HepG2 (cell line): ENCODE measurements around the gene CA4. TPM values are rescaled to one million over a fixed set of nuclear protein-coding genes. Genes with fewer than 3 reads are reported as not detected.

Source experiments
- DNMT1 ChIP-seq: sonication (generic); formaldehyde crosslinking; IDR thresholded peaks from 2 replicates; pipeline ENCODE4 v1.5.1; 2020; ENCODE audit warnings: mild to moderate bottlenecking, missing genetic modification reagents
- KDM5B ChIP-seq: sonication (generic); formaldehyde crosslinking; IDR thresholded peaks from 2 replicates; pipeline ENCODE4 v1.4.0; 2020; ENCODE audit warnings: missing genetic modification reagents, mild to moderate bottlenecking, borderline replicate concordance
- NR2F6 ChIP-seq, 2 experiments: IDR thresholded peaks; 2 replicates each; pipeline ENCODE4 v1.6.1; 2016; ENCODE audit warnings: antibody characterized with exemption in 1 of 2, mild to moderate bottlenecking in 1 of 2
- PLRG1 ChIP-seq: fragments of 450-650 bp; conservative IDR thresholded peaks from 2 replicates; pipeline ENCODE4 v1.6.1; 2016
- RARG ChIP-seq: sonication (generic); formaldehyde crosslinking; IDR thresholded peaks from 2 replicates; pipeline ENCODE4 v1.4.0; 2020; ENCODE audit warnings: low read depth, mild to moderate bottlenecking, missing genetic modification reagents
- SP5 ChIP-seq: IDR thresholded peaks from 2 replicates; pipeline ENCODE4 v1.6.1; 2016; ENCODE audit warnings: low read depth, borderline replicate concordance
- ZNF260 ChIP-seq: sonication (generic); formaldehyde crosslinking; IDR thresholded peaks from 2 replicates; pipeline ENCODE4 v1.4.0; 2020; ENCODE audit warnings: missing genetic modification reagents, low read depth, mild to moderate bottlenecking, borderline replicate concordance
- ZNF335 ChIP-seq: sonication (generic); formaldehyde crosslinking; IDR thresholded peaks from 2 replicates; pipeline ENCODE4 v1.4.0; 2020; ENCODE audit warnings: missing genetic modification reagents
- ZNF616 ChIP-seq: sonication (generic); formaldehyde crosslinking; IDR thresholded peaks from 2 replicates; pipeline ENCODE4 v1.5.0; 2020; ENCODE audit warnings: low read depth, mild to moderate bottlenecking, missing genetic modification reagents
- polyA plus RNA-seq, 8 experiments: library from polyadenylated mRNA; depleted of rRNA in 3 of 8; stranded (reverse) in 7 of 8; unstranded in 1 of 8; fragments of >200 nt; fragmentation: Illumina TruSeq in 4 of 8; extraction: Trizol in 4 of 8; gene quantifications; 2 replicates each; pipeline versions ENCODE4 v1.2.1 to v1.2.3, GENCODE V29; 2011 to 2016; ENCODE audit warnings: low read depth in 4 of 8, missing spikeins in 1 of 8, mixed read lengths in 1 of 8; ENCODE audit not compliant: insufficient read depth in 1 of 8
- total RNA-seq, 5 experiments: library from RNA; depleted of rRNA; stranded (reverse); fragments of >200 nt; fragmentation: Illumina TruSeq; extraction: Trizol; gene quantifications; 2 replicates each; pipeline ENCODE4 v1.2.3, GENCODE V29; 2016; ENCODE audit warnings: low read depth in 1 of 5
- TF ChIP-seq, protein P1 (sequence below): sonication (generic); formaldehyde crosslinking; IDR thresholded peaks from 2 replicates; pipeline ENCODE4 v1.4.0; 2020; ENCODE audit warnings: missing genetic modification reagents
- TF ChIP-seq, protein P2 (sequence below): sonication (generic); formaldehyde crosslinking; IDR thresholded peaks from 2 replicates; pipeline ENCODE4 v1.5.1; 2020; ENCODE audit warnings: mild to moderate bottlenecking, moderate library complexity, missing genetic modification reagents
- TF ChIP-seq, protein P3 (sequence below): sonication (generic); formaldehyde crosslinking; IDR thresholded peaks from 2 replicates; pipeline ENCODE4 v1.4.0; 2020; ENCODE audit warnings: missing genetic modification reagents
- TF ChIP-seq, protein P4 (sequence below): sonication (generic); formaldehyde crosslinking; IDR thresholded peaks from 2 replicates; pipeline ENCODE4 v1.8.1; 2023; ENCODE audit warnings: missing genetic modification reagents, inconsistent platforms, borderline replicate concordance
- TF ChIP-seq, protein P5 (sequence below): sonication (generic); formaldehyde crosslinking; IDR thresholded peaks from 2 replicates; pipeline ENCODE4 v1.8.1; 2023; ENCODE audit warnings: mild to moderate bottlenecking, missing genetic modification reagents, borderline replicate concordance
- TF ChIP-seq, protein P6 (sequence below): sonication (generic); formaldehyde crosslinking; IDR thresholded peaks from 2 replicates; pipeline ENCODE4 v1.8.0; 2022; ENCODE audit warnings: mild to moderate bottlenecking, missing genetic modification reagents, borderline replicate concordance
- TF ChIP-seq, protein P7 (sequence below): sonication (generic); formaldehyde crosslinking; conservative IDR thresholded peaks from 2 replicates; pipeline ENCODE4 v1.4.0; 2020; ENCODE audit warnings: missing genetic modification reagents

CA4 gene
- total and polyA plus RNA-seq, 2 of the 13 experiments (the other 11 are each of a cell fraction or from before 2014, with no cell fraction given), result not detected

DNA sequence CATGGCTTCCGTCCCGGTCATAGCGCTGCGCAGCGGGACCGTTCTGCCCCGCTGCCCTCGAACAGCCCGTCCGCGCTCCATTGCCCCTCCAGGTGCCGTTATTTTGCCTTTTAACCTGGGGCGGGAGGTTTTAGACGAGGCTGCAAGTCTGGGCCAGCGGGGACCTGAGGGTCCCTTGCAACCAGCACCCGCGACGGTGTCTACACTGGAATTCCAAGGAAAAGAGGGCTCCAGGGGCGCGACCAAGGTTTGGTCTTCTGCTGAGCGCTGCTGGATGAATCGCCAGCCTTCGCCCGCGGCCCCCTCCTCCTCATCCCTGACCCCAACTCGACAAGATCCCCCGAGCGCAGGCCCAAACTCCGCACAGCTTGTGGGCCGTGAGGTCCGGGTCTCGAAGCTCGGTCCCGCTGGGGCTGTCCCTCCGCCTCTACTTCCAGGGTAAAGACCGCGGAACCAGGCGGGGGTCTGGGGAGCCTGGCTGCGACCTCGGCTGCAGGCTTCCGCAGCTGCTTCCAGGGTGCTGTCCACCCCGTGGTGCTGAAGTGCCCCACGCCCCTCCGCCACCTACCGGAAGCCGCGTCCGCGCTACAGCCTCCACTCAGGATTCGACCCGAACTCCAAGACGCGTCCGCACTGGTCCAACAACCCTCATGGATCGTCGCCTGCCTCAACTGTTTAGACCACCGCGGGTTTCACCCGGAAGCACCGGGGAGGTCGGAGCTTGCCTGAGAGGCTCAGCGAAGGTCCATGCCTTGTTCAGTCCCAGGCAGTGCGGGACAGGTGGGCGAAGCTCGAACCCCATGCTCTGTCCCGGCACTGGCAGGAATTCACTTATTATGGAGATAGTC is 10.1 kb upstream of the CA4 start (continued):
- TF ChIP-seq, protein P1, sequence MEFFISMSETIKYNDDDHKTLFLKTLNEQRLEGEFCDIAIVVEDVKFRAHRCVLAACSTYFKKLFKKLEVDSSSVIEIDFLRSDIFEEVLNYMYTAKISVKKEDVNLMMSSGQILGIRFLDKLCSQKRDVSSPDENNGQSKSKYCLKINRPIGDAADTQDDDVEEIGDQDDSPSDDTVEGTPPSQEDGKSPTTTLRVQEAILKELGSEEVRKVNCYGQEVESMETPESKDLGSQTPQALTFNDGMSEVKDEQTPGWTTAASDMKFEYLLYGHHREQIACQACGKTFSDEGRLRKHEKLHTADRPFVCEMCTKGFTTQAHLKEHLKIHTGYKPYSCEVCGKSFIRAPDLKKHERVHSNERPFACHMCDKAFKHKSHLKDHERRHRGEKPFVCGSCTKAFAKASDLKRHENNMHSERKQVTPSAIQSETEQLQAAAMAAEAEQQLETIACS, result no peak
- TF ChIP-seq ZNF335 (CRISPR knock-in tag) (peak; percentile 92; the same call in 1 of the 2 replicates), NR2F6 (IDR thresholded peaks at IDR 0.05) (peak; percentile 24; the same call in 1 of the 2 replicates), NR2F6 (CRISPR knock-in tag; IDR thresholded peaks at IDR 0.05) (peak; percentile 82), PLRG1 (no peak), ZNF260 (CRISPR knock-in tag) (0 out of 2 replicates have a peak, but pooled peaks have one; percentile 41), ZNF616 (CRISPR knock-in tag) (peak; percentile 92; the same call in 1 of the 2 replicates), DNMT1 (peak; percentile 100), RARG (CRISPR knock-in tag) (no peak), SP5 (CRISPR knock-in tag) (peak; percentile 49; the same call in 1 of the 2 replicates), KDM5B (CRISPR knock-in tag) (peak; percentile 99)
- TF ChIP-seq, protein P2, sequence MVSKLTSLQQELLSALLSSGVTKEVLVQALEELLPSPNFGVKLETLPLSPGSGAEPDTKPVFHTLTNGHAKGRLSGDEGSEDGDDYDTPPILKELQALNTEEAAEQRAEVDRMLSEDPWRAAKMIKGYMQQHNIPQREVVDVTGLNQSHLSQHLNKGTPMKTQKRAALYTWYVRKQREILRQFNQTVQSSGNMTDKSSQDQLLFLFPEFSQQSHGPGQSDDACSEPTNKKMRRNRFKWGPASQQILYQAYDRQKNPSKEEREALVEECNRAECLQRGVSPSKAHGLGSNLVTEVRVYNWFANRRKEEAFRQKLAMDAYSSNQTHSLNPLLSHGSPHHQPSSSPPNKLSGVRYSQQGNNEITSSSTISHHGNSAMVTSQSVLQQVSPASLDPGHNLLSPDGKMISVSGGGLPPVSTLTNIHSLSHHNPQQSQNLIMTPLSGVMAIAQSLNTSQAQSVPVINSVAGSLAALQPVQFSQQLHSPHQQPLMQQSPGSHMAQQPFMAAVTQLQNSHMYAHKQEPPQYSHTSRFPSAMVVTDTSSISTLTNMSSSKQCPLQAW (CRISPR knock-in tag), result 0 out of 2 replicates have a peak, but pooled peaks have one; percentile 46
- TF ChIP-seq, protein P3, sequence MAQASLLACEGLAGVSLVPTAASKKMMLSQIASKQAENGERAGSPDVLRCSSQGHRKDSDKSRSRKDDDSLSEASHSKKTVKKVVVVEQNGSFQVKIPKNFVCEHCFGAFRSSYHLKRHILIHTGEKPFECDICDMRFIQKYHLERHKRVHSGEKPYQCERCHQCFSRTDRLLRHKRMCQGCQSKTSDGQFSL (CRISPR knock-in tag), result peak; percentile 87; the same call in 1 of the 2 replicates
- TF ChIP-seq, protein P4, sequence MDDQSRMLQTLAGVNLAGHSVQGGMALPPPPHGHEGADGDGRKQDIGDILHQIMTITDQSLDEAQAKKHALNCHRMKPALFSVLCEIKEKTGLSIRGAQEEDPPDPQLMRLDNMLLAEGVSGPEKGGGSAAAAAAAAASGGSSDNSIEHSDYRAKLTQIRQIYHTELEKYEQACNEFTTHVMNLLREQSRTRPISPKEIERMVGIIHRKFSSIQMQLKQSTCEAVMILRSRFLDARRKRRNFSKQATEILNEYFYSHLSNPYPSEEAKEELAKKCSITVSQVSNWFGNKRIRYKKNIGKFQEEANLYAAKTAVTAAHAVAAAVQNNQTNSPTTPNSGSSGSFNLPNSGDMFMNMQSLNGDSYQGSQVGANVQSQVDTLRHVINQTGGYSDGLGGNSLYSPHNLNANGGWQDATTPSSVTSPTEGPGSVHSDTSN (CRISPR knock-in tag), result peak; percentile 82; the same call in 1 of the 2 replicates
- TF ChIP-seq, protein P5, sequence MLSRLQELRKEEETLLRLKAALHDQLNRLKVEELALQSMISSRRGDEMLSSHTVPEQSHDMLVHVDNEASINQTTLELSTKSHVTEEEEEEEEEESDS (CRISPR knock-in tag), result peak; percentile 90
- TF ChIP-seq, protein P6, sequence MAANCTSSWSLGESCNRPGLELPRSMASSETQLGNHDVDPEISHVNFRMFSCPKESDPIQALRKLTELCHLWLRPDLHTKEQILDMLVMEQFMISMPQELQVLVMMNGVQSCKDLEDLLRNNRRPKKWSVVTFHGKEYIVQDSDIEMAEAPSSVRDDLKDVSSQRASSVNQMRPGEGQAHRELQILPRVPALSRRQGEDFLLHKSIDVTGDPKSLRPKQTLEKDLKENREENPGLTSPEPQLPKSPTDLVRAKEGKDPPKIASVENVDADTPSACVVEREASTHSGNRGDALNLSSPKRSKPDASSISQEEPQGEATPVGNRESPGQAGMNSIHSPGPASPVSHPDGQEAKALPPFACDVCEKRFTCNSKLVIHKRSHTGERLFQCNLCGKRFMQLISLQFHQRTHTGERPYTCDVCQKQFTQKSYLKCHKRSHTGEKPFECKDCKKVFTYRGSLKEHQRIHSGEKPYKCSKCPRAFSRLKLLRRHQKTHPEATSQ (CRISPR knock-in tag), result peak; percentile 79
- TF ChIP-seq, protein P7, sequence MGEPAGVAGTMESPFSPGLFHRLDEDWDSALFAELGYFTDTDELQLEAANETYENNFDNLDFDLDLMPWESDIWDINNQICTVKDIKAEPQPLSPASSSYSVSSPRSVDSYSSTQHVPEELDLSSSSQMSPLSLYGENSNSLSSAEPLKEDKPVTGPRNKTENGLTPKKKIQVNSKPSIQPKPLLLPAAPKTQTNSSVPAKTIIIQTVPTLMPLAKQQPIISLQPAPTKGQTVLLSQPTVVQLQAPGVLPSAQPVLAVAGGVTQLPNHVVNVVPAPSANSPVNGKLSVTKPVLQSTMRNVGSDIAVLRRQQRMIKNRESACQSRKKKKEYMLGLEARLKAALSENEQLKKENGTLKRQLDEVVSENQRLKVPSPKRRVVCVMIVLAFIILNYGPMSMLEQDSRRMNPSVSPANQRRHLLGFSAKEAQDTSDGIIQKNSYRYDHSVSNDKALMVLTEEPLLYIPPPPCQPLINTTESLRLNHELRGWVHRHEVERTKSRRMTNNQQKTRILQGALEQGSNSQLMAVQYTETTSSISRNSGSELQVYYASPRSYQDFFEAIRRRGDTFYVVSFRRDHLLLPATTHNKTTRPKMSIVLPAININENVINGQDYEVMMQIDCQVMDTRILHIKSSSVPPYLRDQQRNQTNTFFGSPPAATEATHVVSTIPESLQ (CRISPR knock-in tag), result peak; percentile 98
